Measurements from ENCODE around the gene GRM4. TPM values are rescaled to one million over a fixed set of nuclear protein-coding genes. Genes with fewer than 3 reads are reported as not detected.
A peak's percentile ranks its signal among the peaks of the same experiment; 100 is the strongest.

Gene GRM4
- total and polyA plus RNA-seq, 9 donors: 1.1 to 4.8 (median 1.9) TPM

- H3K27ac ChIP-seq (ENCODE audit: low read length): peak overlapping the region; percentile 20
- no peaks in the 10 kb centered on the region for H3K9me3 ChIP-seq (replicated peaks; ENCODE audit: control insufficient read depth, low read depth, low read length)
- H3K4me1 ChIP-seq (ENCODE audit: control insufficient read depth, insufficient read depth, low read length): peaks cover 18% of the 10 kb centered on the region
- DNase-seq: peak; percentile 31
- H3K36me3 ChIP-seq (ENCODE audit: control insufficient read depth, insufficient read depth, low read length): no peaks in the 10 kb centered on the region
- H3K27me3 ChIP-seq (ENCODE audit: control insufficient read depth, insufficient read depth, low read length): peaks cover 10% of the 10 kb centered on the region
- H3K4me3 ChIP-seq (ENCODE audit: low read length): no peak overlapping the region
- 38% methylated on average over 10 of the region's 16 CpGs for WGBS (ENCODE audit: insufficient coverage)
Observed at GRCh38 chr6:33988121-33989015, 157.5 kb downstream of the GRM4 start.

- WGBS (ENCODE audit: insufficient coverage): 73% methylated on average over 13 of the region's 13 CpGs
- peaks cover 18% of the 10 kb centered on the region for H3K4me1 ChIP-seq (ENCODE audit: control insufficient read depth, insufficient read depth, low read length)
- DNase-seq: no peak
- H3K27ac ChIP-seq (ENCODE audit: low read length): no peak overlapping the region
- H3K4me3 ChIP-seq (ENCODE audit: low read length): no peak overlapping the region
- peaks cover 4% of the 10 kb centered on the region for H3K27me3 ChIP-seq (ENCODE audit: control insufficient read depth, insufficient read depth, low read length)
- no peaks in the 10 kb centered on the region for H3K9me3 ChIP-seq (replicated peaks; ENCODE audit: control insufficient read depth, low read depth, low read length)
- no peaks in the 10 kb centered on the region for H3K36me3 ChIP-seq (ENCODE audit: control insufficient read depth, insufficient read depth, low read length)
Observed at GRCh38 chr6:33987531-33988021, 158.3 kb downstream of the GRM4 start.

- Histone ChIP-seq H3K9me3 (replicated peaks; ENCODE audit: control insufficient read depth, low read depth, low read length) (no peaks in the 10 kb centered on the region), H3K36me3 (ENCODE audit: control insufficient read depth, insufficient read depth, low read length) (no peaks in the 10 kb centered on the region), H3K4me1 (ENCODE audit: control insufficient read depth, insufficient read depth, low read length) (peaks cover 18% of the 10 kb centered on the region), H3K27me3 (ENCODE audit: control insufficient read depth, insufficient read depth, low read length) (peaks cover 4% of the 10 kb centered on the region), H3K4me3 (ENCODE audit: low read length) (no peak overlapping the region), H3K27ac (ENCODE audit: low read length) (no peak overlapping the region)
- no peak for DNase-seq
- WGBS (ENCODE audit: insufficient coverage): 100% methylated on average over 1 of the region's 1 CpG
Observed at GRCh38 chr6:33985947-33986346, 159.9 kb downstream of the GRM4 start.

- H3K4me1 ChIP-seq (ENCODE audit: control insufficient read depth, insufficient read depth, low read length): peaks cover 16% of the 10 kb centered on the region
- WGBS (ENCODE audit: insufficient coverage): 48% methylated on average over 8 of the region's 14 CpGs
Observed at GRCh38 chr6:33985313-33985751, 160.6 kb downstream of the GRM4 start.

GRCh38 chr6:33984466-33985312 is 161.2 kb downstream of the GRM4 start:
- Histone ChIP-seq H3K4me3 (ENCODE audit: low read length) (no peak overlapping the region), H3K36me3 (ENCODE audit: control insufficient read depth, insufficient read depth, low read length) (no peaks in the 10 kb centered on the region), H3K4me1 (ENCODE audit: control insufficient read depth, insufficient read depth, low read length) (peaks cover 11% of the 10 kb centered on the region), H3K9me3 (replicated peaks; ENCODE audit: control insufficient read depth, low read depth, low read length) (no peaks in the 10 kb centered on the region), H3K27me3 (ENCODE audit: control insufficient read depth, insufficient read depth, low read length) (no peaks in the 10 kb centered on the region), H3K27ac (ENCODE audit: low read length) (no peak overlapping the region)
- no peak for DNase-seq
- WGBS (ENCODE audit: insufficient coverage): 67% methylated on average over 16 of the region's 21 CpGs

More at GRCh38 chr6:33985313-33985751, 160.6 kb downstream of the GRM4 start:
- Histone ChIP-seq H3K4me3 (ENCODE audit: low read length) (no peak overlapping the region), H3K36me3 (ENCODE audit: control insufficient read depth, insufficient read depth, low read length) (no peaks in the 10 kb centered on the region), H3K9me3 (replicated peaks; ENCODE audit: control insufficient read depth, low read depth, low read length) (no peaks in the 10 kb centered on the region), H3K27me3 (ENCODE audit: control insufficient read depth, insufficient read depth, low read length) (peaks cover 4% of the 10 kb centered on the region), H3K27ac (ENCODE audit: low read length) (no peak overlapping the region)
- DNase-seq: no peak

- no peak for DNase-seq
- no peak overlapping the region for H3K27ac ChIP-seq (ENCODE audit: low read length)
- WGBS (ENCODE audit: insufficient coverage): 75% methylated on average over 8 of the region's 8 CpGs
- H3K36me3 ChIP-seq (ENCODE audit: control insufficient read depth, insufficient read depth, low read length): no peaks in the 10 kb centered on the region
- H3K4me1 ChIP-seq (ENCODE audit: control insufficient read depth, insufficient read depth, low read length): peaks cover 11% of the 10 kb centered on the region
- no peak overlapping the region for H3K4me3 ChIP-seq (ENCODE audit: low read length)
- no peaks in the 10 kb centered on the region for H3K9me3 ChIP-seq (replicated peaks; ENCODE audit: control insufficient read depth, low read depth, low read length)
- H3K27me3 ChIP-seq (ENCODE audit: control insufficient read depth, insufficient read depth, low read length): no peaks in the 10 kb centered on the region
Observed at GRCh38 chr6:33983721-33984465, 162.0 kb downstream of the GRM4 start.

GRCh38 chr6:33983109-33983716 is 162.7 kb downstream of the GRM4 start:
- Histone ChIP-seq H3K36me3 (ENCODE audit: control insufficient read depth, insufficient read depth, low read length) (no peaks in the 10 kb centered on the region), H3K27me3 (ENCODE audit: control insufficient read depth, insufficient read depth, low read length) (no peaks in the 10 kb centered on the region), H3K9me3 (replicated peaks; ENCODE audit: control insufficient read depth, low read depth, low read length) (no peaks in the 10 kb centered on the region), H3K27ac (ENCODE audit: low read length) (no peak overlapping the region), H3K4me1 (ENCODE audit: control insufficient read depth, insufficient read depth, low read length) (peaks cover 5% of the 10 kb centered on the region), H3K4me3 (ENCODE audit: low read length) (no peak overlapping the region)
- peak; percentile 61 for DNase-seq
- WGBS (ENCODE audit: insufficient coverage): 34% methylated on average over 9 of the region's 13 CpGs

GRCh38 chr6:33981861-33982260 is 164.0 kb downstream of the GRM4 start:
- H3K4me3 ChIP-seq (ENCODE audit: low read length): no peak overlapping the region
- peaks cover 10% of the 10 kb centered on the region for H3K27me3 ChIP-seq (ENCODE audit: control insufficient read depth, insufficient read depth, low read length)
- no peaks in the 10 kb centered on the region for H3K36me3 ChIP-seq (ENCODE audit: control insufficient read depth, insufficient read depth, low read length)
- WGBS (ENCODE audit: insufficient coverage): no CpG with 5 or more reads among the region's 4 CpGs
- H3K9me3 ChIP-seq (replicated peaks; ENCODE audit: control insufficient read depth, low read depth, low read length): no peaks in the 10 kb centered on the region
- DNase-seq: no peak
- no peak overlapping the region for H3K27ac ChIP-seq (ENCODE audit: low read length)
- H3K4me1 ChIP-seq (ENCODE audit: control insufficient read depth, insufficient read depth, low read length): no peaks in the 10 kb centered on the region

- Histone ChIP-seq H3K4me3 (ENCODE audit: low read length) (no peak overlapping the region), H3K36me3 (ENCODE audit: control insufficient read depth, insufficient read depth, low read length) (no peaks in the 10 kb centered on the region), H3K9me3 (replicated peaks; ENCODE audit: control insufficient read depth, low read depth, low read length) (no peaks in the 10 kb centered on the region), H3K4me1 (ENCODE audit: control insufficient read depth, insufficient read depth, low read length) (no peaks in the 10 kb centered on the region), H3K27me3 (ENCODE audit: control insufficient read depth, insufficient read depth, low read length) (peaks cover 15% of the 10 kb centered on the region), H3K27ac (ENCODE audit: low read length) (no peak overlapping the region)
- no peak for DNase-seq
- WGBS (ENCODE audit: insufficient coverage): 85% methylated on average over 7 of the region's 7 CpGs
Observed at GRCh38 chr6:33981421-33981820, 164.5 kb downstream of the GRM4 start.
